Activated CD4-positive, alpha-beta T cell treated with anti-CD3 and anti-CD28 coated beads for 48 hours (primary cell): Measurements from ENCODE around the gene B3GAT2.

Experiments used
- DNase-seq: peaks from one replicate; pipeline ENCODE4 v3.0.0-alpha.2; 2020

Gene B3GAT2

DNA sequence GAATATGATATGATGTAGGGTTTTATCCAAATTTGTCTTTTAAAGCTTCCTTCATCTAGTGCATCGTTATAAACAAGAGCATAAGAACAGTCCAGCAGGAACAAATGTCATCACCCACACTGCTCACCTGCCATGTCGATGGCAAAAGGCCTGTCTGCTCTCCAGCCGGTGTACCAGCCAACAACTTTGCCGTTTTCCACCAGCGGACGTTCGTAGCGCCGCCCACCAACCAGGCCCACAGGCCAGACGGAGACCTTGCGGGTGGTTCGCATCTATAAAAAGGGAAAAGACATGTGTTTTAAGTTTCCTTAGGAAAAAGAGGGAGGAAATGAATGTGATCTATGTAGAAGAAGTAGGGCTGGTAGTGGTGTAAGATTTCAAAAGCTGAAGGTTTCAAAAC lies 62.9 kb downstream of the B3GAT2 start:
- DNase-seq: no peak

DNA sequence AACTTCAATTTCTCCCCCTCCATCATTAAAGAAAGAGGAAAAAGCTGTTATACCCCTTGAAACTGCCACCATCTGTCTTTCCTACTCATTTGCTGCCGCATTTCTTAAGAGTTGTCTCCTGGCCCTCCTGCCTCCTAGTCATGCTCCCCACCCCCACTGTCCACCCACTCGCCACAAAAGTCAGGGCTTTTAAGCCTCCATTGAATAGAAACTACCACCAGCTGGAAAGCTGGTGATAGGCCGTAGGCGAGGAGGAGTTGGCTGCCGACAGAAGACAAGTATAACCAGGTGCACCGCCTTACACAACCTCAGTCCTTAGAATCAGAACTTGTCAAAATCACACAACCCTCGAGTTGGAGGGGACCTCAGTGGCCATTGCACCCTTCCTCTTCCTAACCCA lies 67.6 kb downstream of the B3GAT2 start:
- no peak for DNase-seq

GRCh38 chr6:70886661-70887060 lies 70.2 kb downstream of the B3GAT2 start:
- no peak for DNase-seq

GRCh38 chr6:70886071-70886470 lies 70.8 kb downstream of the B3GAT2 start:
- DNase-seq: no peak

DNA sequence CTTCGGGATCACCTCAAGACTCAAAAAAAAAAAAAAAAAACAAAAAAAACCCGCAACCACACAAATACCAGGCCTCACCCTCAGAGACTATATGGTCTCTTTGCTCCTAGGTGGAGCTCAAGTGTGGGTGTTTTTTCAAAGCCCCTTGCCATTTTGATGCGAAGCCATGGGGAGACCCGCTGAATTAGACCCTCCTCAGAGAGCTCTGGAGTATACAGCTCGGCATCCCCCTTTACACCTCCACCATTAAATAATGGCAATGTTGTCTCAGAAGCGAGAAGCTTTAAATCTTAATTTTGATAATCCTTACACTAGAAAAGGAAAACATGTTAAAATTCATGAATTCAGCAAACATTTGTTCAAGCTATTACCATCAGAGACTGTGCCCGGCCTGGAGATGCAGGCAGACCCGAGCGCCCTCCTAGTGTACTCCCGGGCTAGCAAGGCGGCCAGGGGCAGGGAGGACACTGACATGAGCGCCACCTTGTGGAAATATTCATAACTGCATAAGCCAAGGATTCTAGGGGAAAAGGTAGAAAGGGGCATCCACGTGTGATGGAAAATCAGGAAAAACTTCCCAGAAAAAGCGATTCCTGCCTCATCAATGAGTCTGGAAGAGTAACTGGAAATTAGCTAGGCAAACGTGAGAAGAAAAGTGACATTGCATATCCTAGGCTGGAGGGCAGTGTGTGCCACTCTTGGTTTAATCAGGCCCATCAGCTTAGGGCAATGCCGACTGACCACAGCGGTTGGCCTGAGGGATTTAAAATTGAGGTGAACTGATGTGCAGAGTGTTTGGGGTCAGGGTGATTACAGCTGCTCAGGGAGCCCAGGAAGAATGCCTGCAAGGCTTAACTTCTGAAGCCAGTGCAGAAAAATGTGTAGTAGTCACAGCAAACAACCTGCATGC lies 72.5 kb downstream of the B3GAT2 start:
- DNase-seq: peak; percentile 64

- no peak for DNase-seq
Observed at GRCh38 chr6:70879496-70879895, 77.4 kb downstream of the B3GAT2 start.

GRCh38 chr6:70874181-70874913 lies 82.5 kb downstream of the B3GAT2 start:
- DNase-seq: no peak

DNA sequence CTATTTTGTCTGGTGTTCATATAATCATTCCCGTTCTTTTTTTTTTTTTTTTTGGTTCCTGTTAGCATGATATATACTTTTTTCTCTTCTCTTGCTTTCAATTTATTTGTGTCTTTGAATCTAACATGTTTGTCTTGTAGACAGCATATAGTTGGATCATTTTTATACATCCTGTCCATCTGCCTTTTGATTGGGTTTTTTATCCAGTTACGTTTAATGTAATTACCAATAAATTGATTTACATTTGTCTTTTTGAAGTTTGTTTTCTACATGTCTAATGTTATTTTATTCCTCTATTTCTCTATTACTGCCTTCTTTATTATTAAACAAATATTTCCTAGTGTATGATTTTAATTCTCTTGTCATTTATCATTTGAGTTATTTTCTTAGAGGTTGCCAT lies 84.4 kb downstream of the B3GAT2 start:
- no peak for DNase-seq

GRCh38 chr6:70864401-70864800 lies 92.5 kb downstream of the B3GAT2 start:
- no peak for DNase-seq

- DNase-seq: no peak
Observed at GRCh38 chr6:70863343-70863742, 93.5 kb downstream of the B3GAT2 start.

- no peak for DNase-seq
Observed at GRCh38 chr6:70860920-70861319, 95.9 kb downstream of the B3GAT2 start.

DNA sequence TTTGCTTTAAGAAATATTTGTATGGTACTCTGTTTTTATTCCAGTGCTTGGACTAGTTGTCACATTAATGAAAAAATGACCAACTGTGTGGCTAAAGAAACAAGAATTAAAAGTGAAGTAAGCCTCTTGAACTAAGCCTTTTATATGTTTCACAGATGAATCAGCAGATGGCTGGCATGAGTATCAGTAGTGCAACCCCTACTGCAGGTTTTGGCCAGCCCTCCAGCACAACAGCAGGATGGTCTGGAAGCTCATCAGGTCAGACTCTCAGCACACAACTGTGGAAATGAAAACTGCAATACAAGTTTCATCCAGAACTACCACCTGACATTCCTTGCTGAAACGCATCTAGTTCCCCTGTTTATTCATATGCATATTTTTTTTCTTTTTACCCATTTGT lies 96.8 kb downstream of the B3GAT2 start:
- no peak for DNase-seq

DNA sequence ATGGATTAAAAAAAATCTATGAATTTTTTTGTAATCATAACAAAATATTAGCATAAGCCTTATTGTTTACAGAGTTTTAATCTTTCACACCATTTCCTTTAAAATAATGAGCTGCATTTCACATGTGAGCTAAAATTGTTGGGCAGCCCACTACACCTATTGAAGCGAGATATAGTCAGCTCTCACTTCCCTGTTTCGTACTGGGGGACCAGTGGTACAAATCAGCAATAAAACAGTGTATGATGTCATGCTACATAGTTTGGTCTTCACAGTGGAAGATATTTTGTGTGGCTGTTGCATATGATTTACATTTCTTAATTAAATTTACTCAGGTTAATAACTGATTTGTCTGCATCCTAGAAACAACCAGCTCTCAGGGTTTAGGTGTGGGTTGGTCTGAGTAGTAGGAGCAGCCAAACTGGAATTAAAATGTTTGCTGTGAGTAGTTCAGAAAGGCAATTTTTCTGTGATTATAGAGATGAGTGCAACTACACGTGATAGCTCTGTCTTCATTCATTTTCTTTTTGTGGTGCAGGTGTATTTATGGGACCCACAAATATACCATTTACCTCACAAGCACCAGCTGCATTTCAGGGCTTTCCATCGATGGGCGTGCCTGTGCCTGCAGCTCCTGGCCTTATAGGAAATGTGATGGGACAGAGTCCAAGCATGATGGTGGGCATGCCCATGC lies 99.3 kb downstream of the B3GAT2 start:
- DNase-seq: no peak

GRCh38 chr6:70852667-70853246 lies 104.1 kb downstream of the B3GAT2 start:
- no peak for DNase-seq

- no peak for DNase-seq
Observed at GRCh38 chr6:70849348-70850069, 107.4 kb downstream of the B3GAT2 start.

GRCh38 chr6:70847106-70848084 lies 109.5 kb downstream of the B3GAT2 start:
- no peak for DNase-seq

- DNase-seq: no peak
Observed at GRCh38 chr6:70846207-70846835, 110.5 kb downstream of the B3GAT2 start.

DNA sequence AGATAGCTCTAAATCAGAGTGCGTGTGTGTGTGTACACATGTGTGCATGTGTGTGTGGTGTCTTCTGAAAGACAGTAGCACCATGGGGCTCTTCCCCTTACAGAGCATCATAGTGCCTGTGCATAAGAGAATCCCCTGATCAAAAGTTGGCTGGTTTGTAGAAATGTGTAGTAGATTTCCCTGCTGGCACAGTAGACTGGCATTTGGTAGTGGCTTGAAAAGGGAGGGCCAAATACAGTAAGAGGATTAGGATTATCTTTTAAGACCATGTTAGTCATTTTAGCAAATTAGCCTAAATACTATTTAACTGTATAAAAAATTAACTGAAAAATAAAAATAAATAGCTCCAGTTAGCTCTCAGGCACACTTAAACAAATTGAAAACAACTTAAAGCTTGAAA lies 112.6 kb downstream of the B3GAT2 start:
- DNase-seq: no peak

GRCh38 chr6:70843328-70843918 lies 113.4 kb downstream of the B3GAT2 start:
- DNase-seq: no peak

DNA sequence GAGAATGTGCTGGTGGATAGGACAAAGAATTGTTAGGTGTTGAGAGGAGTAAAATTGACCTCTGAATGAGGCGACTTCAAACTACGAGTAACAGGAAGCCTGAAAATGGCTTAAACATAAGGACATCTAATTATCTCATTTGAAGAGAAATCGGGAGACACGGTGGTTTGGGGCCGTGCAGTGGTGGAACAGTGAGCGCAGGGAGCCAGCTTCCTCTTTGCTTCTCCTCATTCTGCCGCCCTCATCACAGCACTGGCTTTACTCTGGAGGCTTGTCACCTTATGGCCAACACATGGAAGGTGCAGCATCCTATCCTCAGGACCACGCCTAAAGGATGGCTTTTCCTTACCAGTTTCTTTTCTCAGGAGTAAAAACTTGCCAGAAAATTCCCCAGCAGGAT lies 114.3 kb downstream of the B3GAT2 start:
- DNase-seq: no peak
